Measurements from ENCODE around the gene HUWE1.

DNA sequence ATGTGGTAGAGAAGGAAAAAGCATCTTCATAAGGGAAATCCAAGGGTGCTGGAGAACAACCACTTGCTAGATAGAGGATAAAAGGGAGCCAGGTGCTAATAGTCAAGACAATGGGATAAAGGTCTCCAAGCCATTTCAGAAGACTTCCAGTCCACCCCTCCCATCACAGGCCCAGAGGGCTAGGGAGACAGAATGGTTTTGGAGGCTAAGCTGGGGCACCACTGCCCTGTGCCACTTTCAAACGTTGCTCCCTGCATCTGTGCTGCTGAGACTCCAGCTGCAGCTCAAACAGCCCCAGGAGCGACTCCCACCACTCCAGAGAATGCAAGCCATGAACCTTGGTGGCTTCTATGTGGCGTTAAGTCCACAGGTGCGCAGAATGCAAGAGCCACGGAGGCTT, 38.4 kb upstream of the HUWE1 start:
- TF ChIP-seq POLR2A (IDR thresholded peaks at IDR 0.05; ENCODE audit: low read length) (no peak), GATA1 (IDR thresholded peaks at IDR 0.05; ENCODE audit: low read depth, low read length) (no peak)
